ENCODE results near the gene PIGR.

PIGR gene, protein sequence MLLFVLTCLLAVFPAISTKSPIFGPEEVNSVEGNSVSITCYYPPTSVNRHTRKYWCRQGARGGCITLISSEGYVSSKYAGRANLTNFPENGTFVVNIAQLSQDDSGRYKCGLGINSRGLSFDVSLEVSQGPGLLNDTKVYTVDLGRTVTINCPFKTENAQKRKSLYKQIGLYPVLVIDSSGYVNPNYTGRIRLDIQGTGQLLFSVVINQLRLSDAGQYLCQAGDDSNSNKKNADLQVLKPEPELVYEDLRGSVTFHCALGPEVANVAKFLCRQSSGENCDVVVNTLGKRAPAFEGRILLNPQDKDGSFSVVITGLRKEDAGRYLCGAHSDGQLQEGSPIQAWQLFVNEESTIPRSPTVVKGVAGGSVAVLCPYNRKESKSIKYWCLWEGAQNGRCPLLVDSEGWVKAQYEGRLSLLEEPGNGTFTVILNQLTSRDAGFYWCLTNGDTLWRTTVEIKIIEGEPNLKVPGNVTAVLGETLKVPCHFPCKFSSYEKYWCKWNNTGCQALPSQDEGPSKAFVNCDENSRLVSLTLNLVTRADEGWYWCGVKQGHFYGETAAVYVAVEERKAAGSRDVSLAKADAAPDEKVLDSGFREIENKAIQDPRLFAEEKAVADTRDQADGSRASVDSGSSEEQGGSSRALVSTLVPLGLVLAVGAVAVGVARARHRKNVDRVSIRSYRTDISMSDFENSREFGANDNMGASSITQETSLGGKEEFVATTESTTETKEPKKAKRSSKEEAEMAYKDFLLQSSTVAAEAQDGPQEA

DNA sequence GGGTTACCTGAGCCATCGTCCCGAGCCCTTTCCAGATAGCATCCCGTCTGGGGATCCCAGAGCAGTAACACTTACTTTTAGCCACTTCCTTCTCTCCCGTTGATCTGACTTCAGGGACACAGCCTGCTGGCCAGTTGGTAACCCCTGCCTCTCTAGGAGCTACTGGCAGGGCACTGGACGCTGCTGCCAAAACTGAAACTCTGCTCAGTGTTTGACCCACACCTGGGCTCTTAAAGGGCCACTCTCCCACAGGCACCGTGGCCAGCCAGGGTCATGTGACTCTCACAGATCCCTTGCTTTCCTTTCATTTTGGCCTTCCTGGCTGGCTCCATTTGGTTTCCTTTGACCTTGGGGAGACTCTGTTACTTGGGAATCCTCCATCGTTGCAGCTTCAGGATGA lies at the start of gene PIGR:
Gene PIGR, minus strand, starts transcription at position 206 of the 400 bp plus-strand sequence. CDS start 5,935 bp downstream, outside the sequence.
- TF ChIP-seq, protein P1, sequence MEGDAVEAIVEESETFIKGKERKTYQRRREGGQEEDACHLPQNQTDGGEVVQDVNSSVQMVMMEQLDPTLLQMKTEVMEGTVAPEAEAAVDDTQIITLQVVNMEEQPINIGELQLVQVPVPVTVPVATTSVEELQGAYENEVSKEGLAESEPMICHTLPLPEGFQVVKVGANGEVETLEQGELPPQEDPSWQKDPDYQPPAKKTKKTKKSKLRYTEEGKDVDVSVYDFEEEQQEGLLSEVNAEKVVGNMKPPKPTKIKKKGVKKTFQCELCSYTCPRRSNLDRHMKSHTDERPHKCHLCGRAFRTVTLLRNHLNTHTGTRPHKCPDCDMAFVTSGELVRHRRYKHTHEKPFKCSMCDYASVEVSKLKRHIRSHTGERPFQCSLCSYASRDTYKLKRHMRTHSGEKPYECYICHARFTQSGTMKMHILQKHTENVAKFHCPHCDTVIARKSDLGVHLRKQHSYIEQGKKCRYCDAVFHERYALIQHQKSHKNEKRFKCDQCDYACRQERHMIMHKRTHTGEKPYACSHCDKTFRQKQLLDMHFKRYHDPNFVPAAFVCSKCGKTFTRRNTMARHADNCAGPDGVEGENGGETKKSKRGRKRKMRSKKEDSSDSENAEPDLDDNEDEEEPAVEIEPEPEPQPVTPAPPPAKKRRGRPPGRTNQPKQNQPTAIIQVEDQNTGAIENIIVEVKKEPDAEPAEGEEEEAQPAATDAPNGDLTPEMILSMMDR (IDR thresholded peaks at IDR 0.05; ENCODE audit: low read depth, low read length), result no peak
- DNase-seq (ENCODE audit: low read depth in 2 of 2), result no peak
- H3K4me3 ChIP-seq (replicated peaks in 1 of 2; ENCODE audit: low read depth in 2 of 2, low read length in 2 of 2), result no peak within 1 kb of the TSS

DNA sequence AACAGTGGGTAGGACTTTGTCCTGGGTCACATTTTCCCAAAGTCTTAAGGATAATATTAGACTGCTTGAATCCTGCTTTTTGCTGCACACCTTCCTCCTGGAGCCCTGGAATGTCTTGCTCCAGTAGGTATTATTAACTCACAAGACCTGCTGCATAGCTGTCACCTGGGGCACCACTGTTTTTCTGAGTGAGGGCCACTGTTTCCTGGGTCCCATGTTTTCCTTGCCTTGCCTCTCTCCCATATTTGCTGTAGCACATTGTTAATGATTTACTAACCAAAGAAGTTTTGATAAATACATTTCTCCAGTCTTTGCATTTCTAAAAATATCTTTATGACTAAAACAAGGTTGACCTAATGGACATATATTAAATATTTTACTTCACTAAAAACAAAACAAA lies 46.5 kb upstream of the PIGR start:
- no peak for DNase-seq (ENCODE audit: low read depth in 2 of 2)
- TF ChIP-seq, protein P1 (IDR thresholded peaks at IDR 0.05; ENCODE audit: low read depth, low read length), result no peak
- H3K4me3 ChIP-seq (replicated peaks in 1 of 2; ENCODE audit: low read depth in 2 of 2, low read length in 2 of 2), result no peak overlapping the region

DNA sequence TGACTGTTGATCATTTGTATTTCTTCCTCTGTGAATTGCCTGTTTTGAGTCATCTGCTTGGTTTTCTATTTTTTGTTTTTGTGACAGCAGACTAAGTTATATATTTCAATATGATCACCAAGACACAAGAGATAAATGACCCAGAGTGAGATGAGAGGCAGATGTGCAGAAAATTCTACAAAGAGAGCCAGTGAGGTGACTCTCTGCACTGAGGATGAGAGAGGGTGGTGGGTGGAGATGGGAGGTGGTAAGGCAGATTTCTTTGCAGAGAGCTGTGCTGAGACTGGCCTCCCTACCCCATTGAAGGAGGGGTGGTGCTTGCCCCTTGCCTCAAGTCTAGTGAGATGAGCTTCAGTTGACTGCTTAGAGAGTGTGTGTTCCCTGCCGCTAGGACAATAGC lies 41.6 kb upstream of the PIGR start:
- DNase-seq (ENCODE audit: low read depth in 2 of 2), result no peak
- TF ChIP-seq, protein P1 (IDR thresholded peaks at IDR 0.05; ENCODE audit: low read depth, low read length), result no peak
- H3K4me3 ChIP-seq (replicated peaks in 1 of 2; ENCODE audit: low read depth in 2 of 2, low read length in 2 of 2), result no peak overlapping the region

DNA sequence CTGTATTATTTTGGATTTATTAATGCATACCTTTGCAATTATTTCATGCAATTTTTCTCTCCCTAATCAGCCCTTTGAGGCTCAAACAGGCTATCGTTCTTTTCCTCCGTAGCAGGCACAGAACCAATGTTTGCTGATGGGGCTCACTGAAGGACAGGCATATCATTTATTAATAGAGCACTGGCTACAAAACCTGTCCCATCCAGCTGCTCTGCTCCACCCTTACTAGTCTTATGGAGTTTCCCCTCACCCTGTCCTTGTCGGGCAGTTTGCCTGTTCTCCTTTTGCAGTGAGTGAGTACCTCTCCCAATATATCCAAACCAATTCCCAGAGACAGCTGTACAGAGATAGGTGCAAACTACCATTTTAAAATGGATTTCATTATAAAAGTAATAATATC lies 40.6 kb upstream of the PIGR start:
- no peak for DNase-seq (ENCODE audit: low read depth in 2 of 2)
- TF ChIP-seq, protein P1 (IDR thresholded peaks at IDR 0.05; ENCODE audit: low read depth, low read length), result no peak
- H3K4me3 ChIP-seq (replicated peaks in 1 of 2; ENCODE audit: low read depth in 2 of 2, low read length in 2 of 2), result no peak overlapping the region

DNA sequence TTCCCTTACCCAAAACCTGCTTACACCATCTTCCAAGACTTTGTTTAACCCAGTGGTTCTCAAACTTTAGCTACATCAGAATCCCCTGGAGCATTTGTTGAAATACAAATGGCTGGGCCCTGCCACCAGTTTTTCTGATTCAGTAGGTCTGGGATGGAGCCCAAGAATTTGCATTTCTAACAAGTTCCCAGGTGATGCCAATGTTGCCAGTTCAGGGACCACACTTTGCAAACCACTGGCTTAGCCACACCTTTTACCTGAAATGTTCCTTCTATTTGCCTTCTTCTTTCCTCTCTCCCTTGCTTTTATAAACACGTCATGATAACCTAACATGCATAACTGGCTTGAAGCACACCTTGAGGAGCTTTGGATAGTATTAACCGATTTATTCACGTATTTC lies 40.1 kb upstream of the PIGR start:
- no peak for DNase-seq (ENCODE audit: low read depth in 2 of 2)
- no peak overlapping the region for H3K4me3 ChIP-seq (replicated peaks in 1 of 2; ENCODE audit: low read depth in 2 of 2, low read length in 2 of 2)
- TF ChIP-seq, protein P1 (IDR thresholded peaks at IDR 0.05; ENCODE audit: low read depth, low read length), result no peak

DNA sequence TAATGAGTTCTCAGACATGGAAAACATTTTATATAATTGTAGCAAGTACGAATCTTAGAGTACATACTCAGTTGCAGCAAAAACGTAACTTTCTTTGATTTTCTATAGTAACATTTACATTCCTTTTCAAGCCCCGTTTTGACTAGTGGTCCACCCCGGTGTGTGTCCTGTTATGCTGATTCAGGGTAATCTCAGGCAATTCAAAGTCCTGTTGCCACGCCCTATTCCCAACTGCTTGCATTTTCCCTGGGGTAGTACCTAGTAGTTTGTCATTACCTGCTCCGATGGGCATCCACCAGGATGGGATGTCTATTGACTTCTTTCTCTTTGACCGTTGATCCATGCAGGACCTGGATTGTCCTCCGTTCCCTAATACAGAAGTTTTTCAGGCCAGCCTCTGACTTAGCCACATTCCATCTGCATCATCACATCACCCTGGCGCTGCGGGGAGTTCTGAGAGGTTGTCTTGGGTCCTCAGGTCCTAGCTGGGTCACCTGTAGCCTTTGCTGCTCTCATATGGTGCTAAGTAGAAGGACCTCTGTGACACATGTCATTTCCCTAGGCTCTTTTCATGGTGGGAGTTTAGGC lies 39.0 kb upstream of the PIGR start:
- no peak for DNase-seq (ENCODE audit: low read depth in 2 of 2)
- TF ChIP-seq, protein P1 (IDR thresholded peaks at IDR 0.05; ENCODE audit: low read depth, low read length), result no peak
- no peak overlapping the region for H3K4me3 ChIP-seq (replicated peaks in 1 of 2; ENCODE audit: low read depth in 2 of 2, low read length in 2 of 2)

Measured in cardiac fibroblast (primary cell).